Stimulated activated CD8-positive, alpha-beta memory T cell treated with anti-CD3 and anti-CD28 coated beads, Interleukin-15, amount 100 ng/mL, for 24 hours (primary cell): ENCODE results near the gene KCND3.

Experiments
- DNase-seq: peaks from one replicate; pipeline ENCODE4 v3.0.0-alpha.2; 2020; ENCODE audit warnings: low read depth

Gene KCND3

DNA sequence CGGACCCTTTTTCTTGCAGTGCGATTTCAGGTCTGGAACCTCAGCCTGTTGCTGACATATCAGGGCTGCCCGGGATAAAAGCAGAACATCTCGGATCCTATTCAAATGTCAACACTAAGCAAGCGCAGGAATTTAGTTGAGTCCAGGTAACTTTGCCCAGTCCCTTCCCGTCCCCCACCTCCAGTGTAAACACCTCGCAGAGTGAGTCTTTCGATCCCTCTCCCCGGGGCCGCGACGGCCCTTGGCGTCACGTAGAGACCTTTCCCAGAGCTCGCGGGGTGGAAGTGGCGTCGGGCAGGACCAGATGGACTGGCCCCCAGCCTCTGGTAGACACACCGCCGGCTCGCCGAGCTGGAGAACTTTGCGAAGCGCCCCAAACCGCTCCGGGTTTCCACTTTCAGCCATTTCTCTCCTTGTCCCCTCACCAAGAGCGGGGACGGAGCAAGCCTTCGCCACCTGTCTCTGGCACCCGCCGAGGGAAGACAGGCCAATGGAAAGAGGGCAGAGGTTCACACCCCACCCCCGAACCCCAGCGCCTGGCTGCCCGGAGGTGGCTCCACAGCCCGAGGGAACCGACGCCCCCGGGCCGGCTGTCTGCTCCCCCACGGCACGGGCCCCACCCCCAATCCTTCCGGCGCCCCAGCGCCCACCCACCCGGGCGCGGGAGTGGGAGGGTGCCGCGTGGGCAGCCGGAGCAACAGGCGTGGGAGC, 570 bp downstream of the KCND3 start:
- no peak for DNase-seq

DNA sequence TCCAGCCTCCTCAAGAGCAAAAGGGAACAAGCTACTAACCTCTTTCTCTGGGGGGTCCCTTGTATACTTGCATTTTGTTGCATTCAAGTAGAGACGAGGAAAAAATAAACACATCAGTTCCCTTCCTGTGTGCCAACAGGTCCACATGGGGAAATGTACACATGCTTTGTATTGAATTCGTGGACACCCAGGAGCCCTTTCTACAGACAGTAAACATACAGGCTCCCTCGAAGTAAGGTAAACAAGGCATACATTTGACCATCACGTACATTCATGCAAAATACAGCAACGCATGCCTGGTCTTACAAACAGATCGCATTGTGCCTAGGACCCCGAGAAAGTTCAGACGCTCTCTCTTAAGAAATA, 1.1 kb downstream of the KCND3 start:
- no peak for DNase-seq

DNA sequence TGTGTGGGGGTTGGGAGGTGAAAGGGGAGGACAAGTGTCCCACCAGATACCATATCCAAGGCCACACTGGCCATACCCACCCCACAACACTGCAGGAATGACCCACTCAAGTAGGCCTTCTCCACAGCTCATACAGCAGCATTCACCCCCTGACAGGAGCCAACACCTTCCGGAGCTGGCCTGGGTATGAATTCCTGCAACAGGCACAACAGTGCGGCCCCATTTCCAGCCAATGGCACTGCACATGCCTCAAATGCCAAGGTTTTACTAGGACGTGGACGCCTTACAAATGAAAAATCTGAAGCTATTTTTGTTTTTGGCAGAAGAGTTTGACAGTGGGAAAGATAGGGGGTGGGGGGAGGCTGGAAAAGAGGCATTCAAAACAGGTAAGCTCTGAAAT, 2.0 kb downstream of the KCND3 start:
- no peak for DNase-seq

DNA sequence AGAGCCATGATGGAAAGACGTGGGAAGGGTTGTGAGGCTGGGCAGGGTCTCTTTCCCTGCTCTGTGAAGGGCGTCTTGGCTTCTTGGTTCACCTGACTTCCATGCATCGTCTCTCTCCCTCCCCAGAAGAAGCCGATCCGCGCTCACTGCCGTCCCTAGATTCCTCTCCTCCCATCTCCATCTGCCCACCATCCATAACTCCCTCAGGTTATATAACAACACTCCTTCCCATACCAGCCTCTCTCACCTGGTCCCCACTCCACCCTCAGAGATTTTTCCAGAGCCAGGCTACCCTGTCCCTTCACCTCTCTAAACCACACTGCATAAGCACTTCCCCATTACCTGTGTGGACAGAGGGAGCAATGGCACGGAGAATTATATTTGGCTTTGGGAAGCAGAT, 6.0 kb downstream of the KCND3 start:
- no peak for DNase-seq

DNA sequence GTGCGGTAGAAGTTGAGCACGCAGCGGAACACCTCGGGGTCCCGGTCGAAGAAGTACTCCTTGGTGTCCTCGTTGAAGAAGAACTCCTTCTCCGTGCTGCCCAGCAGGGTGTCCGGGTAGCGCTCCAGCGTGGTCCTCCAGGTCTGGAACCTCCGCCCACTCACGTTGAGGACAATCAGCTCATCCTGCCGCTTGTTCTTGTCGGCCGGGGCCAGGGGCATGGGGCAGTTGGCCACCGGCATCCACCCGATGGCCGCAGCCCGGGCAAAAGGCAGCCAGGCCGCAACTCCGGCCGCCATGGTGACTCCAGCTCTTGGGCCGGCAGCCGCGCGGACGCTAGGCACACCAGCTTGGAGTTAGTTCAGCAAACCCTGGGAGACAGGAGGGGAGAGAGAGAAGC, 7.0 kb downstream of the KCND3 start:
- DNase-seq = no peak

DNA sequence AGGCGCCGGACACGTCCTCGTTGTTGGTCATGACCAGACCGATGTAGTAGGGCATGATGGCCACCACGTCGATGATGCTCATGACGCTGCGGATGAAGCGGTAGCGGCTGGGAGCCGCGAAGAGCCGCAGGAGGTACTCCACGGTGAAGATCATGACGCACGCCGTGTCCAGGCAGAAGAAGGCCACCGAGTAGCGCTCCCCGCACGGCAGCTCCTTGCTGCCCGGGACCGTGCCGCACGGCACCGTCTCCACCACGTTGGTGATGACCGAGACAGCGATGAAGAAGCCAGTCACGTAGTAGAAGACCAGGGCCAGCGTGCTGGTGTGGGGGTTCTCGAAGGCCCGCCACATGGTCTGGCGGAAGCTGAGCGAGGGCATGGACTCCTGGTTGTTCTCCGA, 7.6 kb downstream of the KCND3 start:
- DNase-seq = no peak

DNA sequence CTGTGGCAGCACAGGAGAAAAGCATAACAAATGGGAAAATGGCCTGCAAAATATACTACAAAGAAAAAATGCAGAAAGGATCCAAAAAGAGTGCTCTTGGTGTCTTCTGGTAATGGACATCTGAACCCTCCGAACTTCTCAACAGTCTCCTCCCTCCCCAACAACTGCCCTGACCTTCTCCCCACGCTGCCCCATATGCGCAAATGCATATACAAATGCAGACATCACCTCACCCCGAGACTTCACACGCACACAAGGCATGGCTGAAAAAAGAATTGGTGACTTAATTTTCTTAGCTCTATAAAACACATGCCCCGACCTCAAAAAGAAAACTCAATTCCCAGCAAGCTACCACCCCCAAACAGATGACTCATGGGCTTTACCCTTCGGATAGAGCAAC, 8.4 kb downstream of the KCND3 start:
- no peak for DNase-seq

DNA sequence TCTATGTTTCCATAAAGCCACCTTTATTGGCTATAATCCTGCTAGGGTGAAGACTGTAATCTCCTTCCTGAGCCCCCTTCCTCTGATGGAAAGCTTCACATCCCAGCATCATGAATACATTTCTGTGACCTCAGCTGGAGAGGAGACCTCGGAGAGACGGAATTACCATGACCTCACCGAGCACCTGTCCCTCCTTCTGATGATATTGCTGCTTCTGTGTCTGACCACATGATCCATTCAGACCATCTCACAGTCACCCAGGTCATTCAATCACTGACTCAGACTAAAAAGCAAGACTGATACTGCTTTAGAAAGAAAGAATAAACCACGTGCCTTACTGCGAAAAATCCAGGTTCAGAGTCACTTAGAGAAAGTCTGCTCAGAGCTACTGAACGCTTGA, 8.8 kb downstream of the KCND3 start:
- DNase-seq = no peak

DNA sequence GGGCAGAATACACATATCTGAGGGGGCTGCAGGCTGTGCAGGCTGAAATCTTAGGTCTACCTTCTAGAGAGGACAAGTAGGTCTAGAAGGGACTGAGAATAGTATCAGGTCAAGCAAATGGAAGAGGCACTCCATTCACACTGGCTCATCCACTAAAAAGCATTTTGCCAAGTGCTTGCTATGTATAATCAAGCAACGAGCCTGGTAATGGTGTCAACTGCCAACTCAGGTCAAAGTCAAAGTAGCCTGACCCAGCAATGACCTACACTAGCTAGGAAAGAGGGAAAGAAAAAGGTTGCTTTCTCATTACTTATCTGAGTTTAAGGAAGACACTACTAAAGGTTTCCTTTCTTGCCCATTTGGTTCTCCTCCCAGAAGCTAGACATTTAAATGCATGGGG, 10.8 kb downstream of the KCND3 start:
- no peak for DNase-seq

DNA sequence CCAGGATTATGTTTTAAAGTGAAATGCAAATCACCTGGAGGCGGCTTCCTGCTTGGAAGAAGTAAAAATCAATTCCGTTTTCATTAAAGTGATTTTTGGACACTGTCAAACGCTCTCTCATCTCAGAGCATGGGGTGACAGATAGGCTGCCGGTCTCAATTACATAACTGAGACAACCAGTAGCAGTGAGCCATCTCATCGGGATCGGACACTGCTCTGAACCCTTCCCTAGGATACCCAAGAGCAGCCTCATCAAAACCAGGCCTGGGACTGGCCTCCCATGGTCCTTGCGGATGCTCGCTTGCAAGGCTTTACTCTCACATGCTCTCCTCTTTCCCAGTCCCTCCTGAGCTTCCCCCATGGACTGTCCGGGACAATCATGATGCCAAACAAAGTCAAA, 12.1 kb downstream of the KCND3 start:
- DNase-seq = no peak

DNA sequence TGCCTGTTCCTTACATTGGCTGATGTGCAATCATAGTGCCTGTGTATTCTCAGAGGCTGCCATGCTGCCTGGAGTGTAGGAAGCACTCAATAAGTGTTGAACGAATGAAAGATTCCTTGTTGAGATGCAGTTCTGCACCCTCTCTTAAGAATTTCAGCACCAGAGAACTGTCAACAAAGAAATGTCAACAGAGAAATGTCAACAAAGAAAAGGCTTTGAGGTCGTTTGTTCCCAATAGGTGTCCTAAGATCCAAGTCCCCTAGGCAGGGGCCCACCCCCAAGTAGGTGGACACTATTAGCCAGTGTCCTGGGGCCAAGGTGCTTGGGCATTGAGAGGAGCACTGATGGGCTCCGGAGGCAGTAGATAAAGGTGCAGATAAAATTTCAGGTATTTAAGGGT, 12.6 kb downstream of the KCND3 start:
- no peak for DNase-seq

DNA sequence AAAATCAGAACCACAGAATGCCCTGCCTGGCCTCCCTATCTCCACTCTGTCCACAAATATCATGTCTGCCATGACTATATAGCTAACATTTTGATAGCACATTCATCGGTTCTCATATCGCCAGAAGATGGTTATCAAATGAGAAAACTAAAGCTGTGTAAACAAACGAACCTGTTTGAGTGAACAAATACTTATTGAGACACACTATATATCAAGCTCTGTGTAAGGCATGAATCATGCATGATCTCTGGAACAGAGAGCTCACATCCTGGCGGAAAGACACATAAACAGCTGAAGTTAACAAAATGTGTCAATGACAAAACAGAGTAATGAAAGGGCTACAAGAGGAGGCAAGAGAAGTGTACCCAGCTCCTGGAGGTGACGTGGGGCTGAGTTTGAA, 13.1 kb downstream of the KCND3 start:
- no peak for DNase-seq

DNA sequence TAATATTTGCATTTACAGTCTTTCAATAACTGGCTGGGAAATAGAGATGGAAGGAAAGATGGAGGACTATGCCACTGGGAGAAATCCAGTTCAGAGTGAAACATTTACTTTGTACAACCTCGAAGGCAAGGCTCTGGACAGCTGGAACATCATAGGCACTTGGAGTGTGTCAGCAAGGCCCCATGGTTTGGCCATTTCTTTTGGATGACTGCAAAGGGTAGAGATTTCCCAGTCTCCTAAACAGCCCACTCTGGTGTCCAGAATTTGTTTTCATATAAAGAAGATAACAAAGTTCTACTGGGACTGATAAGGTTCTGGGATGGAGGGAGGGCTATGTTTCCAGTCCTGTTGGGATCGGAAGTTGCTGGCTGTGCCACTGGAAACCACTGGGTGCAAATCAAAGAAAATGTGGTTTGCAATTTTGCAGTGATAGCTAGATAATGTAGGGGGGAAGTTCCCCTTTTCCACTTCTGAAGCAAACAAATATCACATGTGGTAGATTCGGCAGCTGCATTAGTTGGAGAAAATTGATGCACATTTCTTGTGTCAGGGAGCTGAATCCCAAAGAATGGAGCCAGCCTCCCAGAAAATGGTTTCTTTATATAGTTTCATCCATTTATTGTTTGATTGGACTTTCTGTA, 16.2 kb downstream of the KCND3 start:
- DNase-seq = no peak

DNA sequence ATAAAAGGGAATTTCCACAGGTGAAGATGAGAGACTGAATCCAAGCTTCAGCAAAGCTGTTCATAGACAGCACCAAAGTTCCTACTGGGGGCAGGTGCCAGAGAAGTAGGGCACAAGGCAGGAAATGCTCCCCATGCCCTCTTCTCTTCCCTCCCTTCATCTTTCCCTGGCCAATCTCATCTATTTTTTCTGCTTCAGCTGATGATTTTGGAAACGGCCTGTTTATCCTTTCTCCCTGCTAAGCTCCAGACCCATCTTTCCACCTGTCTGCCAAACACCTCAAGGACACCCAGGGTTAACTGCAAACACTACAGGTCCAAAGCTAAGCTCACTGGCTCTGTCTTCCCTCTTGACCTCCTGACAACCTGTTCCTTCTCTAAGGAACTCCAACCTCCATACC, 18.1 kb downstream of the KCND3 start:
- DNase-seq = no peak

DNA sequence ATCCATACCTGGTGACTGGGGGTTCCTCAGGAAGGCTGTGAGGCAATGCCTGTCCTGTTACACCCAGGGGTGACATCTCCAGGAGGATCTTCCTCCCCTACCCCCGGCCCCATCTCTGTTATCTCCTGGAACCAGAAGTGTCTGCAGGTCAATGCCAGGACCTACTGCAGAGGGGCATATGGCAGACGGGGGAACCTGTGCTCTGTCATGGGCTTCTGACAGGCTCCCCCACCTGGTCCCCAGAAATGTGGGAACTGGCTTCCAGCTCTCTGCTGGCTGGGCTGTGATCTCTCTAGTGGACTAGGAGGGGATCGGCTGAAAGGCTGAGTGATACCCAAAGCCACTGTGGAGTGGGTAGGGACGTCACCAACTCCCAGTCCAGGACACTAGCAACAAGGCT, 21.0 kb downstream of the KCND3 start:
- DNase-seq = no peak

DNA sequence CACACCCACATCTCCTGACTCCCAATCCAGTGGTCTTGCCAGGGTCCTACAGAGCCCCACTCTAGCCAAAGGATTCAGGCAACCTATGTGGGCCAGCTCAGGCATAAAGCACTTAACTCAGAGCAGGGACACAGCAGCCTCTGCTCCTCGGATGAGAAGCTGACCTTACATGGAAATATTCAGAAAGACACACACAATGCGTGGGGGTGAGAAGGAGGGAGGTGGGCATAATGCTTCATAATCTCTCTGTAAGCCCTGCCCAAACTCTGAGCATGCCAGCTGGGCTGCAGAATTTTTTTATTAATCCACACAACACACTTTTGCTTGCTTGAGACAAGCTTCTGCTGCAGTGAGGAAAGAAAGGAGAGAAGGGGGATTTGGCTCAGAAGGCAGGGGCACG, 21.6 kb downstream of the KCND3 start:
- DNase-seq = no peak

DNA sequence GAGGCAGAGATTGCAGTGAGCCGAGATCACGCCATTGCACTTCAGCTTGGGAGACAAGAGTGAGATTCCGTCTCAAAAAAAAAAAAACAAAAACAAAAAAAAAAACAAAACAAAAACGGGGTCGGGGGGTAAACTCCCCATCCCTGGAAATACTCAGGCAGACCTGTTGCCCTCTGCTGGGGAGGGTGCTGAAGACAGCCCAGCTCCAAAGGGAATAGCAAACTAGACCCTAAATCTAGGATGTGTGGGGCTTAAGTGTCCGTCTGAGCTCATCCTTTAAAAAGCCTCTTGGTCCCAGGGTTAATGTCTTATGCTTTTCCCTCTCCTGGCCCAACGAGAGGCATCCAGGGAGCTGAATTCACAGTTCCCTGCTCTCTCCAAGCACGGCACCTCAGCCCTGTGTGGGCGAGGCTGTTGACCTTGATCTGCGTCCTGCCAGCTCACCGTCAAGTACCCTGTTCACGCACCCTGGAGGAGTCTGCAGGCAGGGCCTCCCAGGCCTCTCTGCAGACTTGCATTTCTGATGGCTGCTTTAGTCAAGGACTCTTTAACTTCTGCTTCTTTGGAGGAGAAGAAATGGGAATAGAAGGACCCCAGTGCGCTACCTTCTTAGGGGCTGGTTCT, 22.3 kb downstream of the KCND3 start:
- no peak for DNase-seq

DNA sequence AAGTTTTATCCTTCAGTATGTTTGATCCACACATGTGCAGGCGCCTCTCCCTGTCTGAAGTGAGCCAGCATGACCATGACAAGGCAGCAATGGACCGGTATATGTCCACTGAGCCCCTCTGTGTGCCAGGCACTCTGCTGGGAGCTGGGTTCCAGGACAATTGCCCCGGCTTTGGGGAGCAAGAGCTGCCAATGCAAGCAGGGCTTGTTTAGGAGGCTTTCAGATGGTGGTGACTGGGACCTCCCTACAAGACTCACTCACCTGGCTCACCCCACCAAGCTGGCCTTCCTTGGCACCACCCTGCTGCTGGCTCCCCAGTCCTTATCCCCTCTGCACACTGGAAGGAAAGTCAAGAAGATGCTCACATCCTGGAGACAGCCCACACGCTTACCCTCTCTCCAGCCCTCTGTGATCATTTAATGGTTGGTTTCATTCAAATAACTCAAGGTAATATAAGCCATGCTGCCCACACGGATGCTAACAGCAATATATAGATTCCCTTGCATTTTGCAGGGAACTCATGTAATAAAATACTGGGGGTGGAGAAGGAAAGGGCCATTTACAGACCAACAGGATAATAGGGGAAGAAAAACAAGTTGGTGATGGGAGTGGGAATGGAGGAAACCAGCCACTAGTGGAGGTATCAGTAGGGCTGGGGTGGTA, 23.6 kb downstream of the KCND3 start:
- no peak for DNase-seq

DNA sequence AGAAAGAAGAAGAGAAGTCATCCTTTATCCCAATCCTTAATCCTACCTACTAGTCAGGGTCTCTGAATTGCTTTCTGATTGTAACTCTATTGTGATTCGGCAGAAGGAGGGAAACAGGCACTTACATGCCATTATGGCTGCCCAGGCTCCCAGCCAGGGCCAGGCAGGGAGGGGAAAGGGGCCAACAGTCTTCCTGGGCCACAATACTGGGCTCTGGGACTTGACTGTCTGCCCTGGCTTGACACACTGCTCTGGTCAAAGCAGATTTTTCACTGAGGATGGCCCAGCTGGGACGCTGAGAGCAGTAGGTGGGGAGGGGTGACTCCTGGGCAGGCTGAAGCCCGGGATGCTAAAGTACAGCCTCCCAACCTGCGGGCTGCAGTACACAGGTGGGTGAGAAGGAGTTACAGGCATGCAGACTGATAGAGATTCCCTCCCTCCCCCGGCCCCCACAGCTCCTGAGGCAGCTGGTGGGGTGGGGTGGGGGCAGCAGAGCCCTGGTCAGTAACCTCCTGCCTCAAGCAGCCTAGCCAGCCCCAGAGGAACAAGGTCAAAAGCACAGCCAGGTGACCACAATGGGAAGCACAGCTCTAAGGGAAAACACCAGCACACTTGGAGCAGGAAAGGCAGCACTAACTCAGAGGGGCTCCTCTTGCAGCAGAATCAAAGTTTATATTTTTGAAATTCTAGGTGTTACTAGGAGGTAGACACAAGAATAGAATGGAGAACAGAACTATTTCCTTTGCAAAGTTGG, 25.3 kb downstream of the KCND3 start:
- DNase-seq = no peak

DNA sequence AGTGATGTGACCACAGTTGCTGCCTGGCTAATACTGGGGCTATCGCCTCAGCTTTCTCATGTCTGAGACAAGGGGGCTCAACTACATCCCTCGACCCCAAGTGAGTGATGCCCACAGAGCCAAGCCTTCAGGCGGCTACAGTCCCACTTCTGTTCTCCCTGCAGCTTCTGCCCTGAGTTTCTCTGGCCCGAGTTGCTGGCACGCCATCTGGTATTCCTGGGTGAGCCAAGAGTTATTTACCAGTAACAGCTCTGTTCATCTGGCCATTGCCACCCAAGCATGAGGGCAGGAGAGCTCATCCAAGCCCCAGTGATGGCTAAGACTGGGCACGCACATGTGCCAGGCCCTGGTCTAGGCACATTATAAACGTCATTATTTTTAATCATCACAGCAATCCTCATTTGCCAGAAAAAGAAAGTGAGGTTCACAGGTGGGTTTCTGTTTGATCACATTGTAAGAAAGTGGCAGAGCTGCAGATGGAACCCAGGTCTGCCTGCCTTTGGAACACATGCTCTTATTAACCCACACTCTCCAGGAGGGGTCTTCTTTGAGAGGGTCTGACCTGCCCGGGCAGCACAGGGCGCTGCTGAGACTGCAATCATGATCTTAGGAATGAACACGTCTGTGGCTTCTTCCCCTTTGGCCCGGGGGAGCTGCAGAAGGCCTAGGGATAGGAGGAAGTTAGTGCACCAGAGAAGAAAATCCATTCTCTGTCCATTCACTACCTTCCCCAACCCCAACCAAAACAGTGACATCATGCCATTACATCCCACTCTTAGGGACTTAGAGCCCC, 27.5 kb downstream of the KCND3 start:
- DNase-seq = no peak

DNA sequence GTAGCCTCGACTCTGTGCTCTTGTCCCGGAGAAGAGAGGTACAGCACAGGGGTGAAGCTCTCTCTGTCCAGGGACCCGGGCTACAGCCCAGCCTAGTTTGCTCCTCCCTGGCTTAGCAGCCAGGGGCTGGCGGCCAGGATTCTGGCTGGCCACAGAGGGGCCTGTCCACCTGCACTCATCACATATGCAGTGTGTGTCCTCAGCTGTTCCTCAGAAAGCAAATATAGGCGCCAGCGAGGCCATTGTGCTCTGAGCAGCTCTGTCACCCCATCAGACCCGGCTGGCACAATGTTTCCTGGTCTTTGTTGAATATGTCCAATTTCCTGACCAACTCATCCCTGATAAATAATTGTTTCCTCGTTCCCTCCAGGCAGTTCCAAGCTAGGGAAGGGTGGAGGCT, 28.5 kb downstream of the KCND3 start:
- DNase-seq = no peak

DNA sequence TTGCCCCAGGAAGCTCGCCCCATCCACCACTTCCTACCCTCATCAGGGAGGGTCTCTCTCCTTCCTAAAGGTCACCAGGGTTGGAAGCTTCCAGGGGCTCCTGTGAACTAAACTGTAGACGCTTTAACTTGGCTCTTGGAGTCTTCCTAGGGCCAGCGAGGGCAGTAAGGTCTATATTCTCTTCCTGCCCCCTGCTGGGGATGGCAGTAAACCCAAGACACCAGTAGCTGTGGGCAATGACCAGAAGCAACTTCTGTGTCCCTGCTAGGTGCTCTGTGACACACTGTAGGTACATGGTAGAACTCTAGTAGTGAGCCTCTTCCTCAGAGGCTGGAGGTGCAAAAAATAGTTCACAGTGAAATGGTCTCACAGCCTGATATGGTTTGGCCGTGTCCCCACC, 30.0 kb downstream of the KCND3 start:
- no peak for DNase-seq
